Amniotic epithelial cell (primary cell): ENCODE data around the gene IFT88.
"Not testable (repeated sequence)": the region's sequence is repeated elsewhere in the genome, so short reads cannot be mapped to it uniquely, and the experiment has no call there.

Experiments
- DNase-seq: peaks from one replicate; pipeline ENCODE4 v3.0.0-alpha.2; 2010; ENCODE audit warnings: low read depth

IFT88 gene

GRCh38 chr13:20636079-20636478 lies 69.1 kb downstream of the IFT88 start:
- DNase-seq, result no peak

GRCh38 chr13:20637811-20638210 lies 70.9 kb downstream of the IFT88 start:
- no peak for DNase-seq

DNA sequence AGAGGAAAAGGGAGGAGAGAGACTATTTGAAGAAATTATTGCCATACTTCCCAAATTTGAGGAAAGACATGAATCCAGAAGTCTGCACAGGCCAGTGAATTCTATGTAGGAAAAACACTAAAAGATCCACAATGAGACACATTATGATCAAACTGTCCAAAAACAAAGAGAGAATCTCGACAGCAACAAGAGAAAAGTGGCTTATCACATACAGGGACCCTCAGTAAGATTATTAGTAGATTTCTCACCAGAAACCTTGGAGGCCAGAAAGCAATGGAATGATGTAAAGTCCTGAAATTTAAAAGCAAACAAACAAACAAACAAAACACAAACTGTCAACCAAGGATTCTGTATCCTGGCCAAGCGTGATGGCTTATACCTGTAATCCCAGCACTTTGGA lies 80.8 kb downstream of the IFT88 start:
- DNase-seq, result no peak

GRCh38 chr13:20652946-20653345 lies 86.0 kb downstream of the IFT88 start:
- DNase-seq, result no peak

GRCh38 chr13:20654156-20654555 lies 87.2 kb downstream of the IFT88 start:
- DNase-seq, result no peak

- DNase-seq, result no peak
Measured at GRCh38 chr13:20658451-20659040, 91.6 kb downstream of the IFT88 start.

DNA sequence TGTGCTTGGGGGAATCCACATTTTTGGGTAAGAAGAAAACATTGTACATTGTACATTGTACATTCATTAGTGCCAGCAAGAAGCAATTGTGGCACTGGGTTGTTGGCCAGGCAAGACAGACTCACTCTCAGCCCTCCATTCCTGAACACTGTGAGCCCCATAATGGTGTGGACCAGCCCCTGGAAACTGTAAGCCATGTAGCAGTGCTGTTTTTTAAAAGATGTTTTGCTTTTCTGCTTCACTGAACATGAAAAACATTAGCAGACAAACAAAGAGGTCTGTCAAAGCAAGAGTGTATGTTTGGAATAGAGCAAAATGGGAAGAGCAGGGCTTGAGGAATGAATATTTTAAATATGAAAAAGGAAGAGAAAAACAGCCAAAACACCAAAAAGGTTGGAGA lies 97.4 kb downstream of the IFT88 start:
- DNase-seq, result no peak

DNA sequence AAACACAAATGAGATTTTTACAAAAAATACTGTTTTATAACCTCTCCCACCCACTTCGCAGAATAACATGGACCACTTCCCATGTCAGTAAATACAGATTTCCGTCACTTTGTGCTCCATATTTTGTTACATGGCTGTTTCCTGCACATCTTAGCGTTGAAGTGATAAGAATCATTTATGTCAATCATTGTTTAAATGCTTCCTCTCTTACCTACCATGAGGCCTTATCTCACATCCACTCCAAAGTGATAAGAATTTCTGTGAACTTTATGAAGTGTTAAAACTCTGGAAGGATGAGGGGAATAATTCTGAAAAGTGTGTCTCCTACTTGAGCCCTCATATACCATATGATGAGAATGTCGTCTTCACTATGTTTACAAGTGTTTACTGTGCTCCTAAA lies 100.0 kb downstream of the IFT88 start:
- no peak for DNase-seq

- DNase-seq, result no peak
Measured at GRCh38 chr13:20667857-20668437, 101.0 kb downstream of the IFT88 start.

GRCh38 chr13:20669162-20669561 lies 102.2 kb downstream of the IFT88 start:
- DNase-seq, result no peak

DNA sequence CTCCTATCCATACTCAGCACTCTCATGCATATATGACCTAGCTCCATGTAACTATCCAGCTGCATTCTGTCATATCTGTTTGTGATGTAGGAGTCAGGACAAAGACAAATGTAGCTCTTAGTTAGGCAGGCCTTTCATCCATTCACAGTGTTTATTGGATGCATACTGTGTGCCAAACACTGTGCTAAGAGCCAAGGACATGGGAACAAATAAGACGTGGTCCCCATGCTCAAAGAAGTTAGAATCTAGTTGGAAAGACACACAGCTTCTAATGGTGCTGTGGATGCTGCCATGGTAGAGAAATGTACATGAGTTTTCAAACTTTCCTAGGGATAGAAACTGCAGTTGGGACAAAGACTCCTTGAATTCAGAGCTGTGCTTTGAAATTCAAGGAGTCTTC lies 104.8 kb downstream of the IFT88 start:
- no peak for DNase-seq

- peak; percentile 60 for DNase-seq
Measured at GRCh38 chr13:20672772-20673171, 105.8 kb downstream of the IFT88 start.

DNA sequence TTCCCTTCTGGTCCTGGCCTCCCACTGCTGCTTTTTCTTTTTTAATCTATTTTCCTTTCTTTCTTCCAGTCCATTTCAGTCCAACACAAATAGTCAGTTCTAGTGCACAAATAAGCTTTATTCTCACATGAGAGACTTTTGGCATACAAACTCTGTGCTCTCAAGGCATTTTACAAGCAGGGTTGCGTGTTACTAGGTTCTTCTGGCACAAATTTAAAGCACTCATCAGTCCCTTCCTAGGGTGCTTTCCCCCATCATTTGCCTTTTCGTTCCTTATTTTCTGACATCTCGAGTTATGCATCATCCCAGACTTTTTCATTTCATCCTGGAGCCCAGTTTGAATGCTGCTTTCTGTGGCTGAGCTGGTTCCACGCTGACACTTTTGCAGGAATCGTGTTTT lies 106.8 kb downstream of the IFT88 start:
- DNase-seq, result no peak

GRCh38 chr13:20676213-20676612 lies 109.3 kb downstream of the IFT88 start:
- no peak for DNase-seq

DNA sequence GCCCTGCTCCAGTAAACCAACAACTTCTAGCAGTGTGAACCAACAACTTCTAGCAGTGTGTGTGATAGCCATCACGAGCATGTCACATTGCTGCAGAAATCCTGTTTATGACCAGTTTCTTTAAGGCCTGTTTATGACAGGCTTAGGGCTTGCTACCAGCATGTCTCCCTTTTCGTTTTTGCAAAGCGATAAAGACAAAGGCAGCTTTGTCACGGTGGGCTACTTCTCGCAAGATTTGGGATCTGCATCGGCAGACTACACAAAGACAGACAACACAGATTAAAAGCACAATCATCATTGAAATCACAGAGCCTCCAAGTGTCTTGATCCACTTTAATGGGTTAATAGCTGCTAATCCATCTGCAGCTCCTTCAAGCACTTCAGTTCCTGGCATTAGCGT lies 111.6 kb downstream of the IFT88 start:
- not testable (repeated sequence) for DNase-seq

DNA sequence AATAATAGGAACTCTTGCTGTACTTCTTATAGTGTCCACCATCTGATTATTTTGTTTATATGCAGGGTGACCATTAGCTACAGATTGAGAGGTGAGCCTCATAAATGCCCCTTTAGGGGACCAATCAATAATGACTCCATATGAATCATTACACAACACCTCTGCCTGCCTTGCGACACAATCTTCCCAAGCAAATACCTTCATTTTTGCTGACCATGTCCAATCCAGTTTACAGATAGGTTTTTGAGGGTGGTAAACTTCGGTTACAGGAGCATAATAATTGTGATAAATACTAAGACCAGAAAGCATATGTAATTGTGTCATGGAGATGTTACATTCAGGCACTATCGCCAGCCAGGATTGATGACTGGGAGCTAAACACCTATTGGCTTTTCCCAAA lies 112.9 kb downstream of the IFT88 start:
- no peak for DNase-seq

- no peak for DNase-seq
Measured at GRCh38 chr13:20680416-20681080, 113.6 kb downstream of the IFT88 start.

DNA sequence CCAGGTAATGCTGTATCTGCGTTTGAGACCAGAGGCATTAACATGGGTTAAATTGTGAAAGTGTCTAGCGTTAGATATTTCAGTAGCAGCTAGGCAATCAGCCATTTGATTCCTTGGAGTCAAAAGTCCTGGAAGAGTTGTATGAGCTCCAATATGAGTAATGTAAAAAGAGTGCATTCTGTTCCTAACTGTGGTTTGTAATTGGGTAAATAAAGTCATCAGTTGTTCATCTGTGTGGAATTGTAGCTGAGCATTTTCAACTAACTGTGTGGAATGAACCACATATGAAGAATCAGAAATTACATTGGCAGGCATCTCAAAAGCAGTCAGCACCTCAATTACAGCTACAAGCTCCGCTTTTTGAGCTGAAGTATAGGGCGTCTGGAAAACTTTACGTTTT lies 114.5 kb downstream of the IFT88 start:
- peak; percentile 78 for DNase-seq

GRCh38 chr13:20682061-20682460 lies 115.1 kb downstream of the IFT88 start:
- DNase-seq, result no peak

DNA sequence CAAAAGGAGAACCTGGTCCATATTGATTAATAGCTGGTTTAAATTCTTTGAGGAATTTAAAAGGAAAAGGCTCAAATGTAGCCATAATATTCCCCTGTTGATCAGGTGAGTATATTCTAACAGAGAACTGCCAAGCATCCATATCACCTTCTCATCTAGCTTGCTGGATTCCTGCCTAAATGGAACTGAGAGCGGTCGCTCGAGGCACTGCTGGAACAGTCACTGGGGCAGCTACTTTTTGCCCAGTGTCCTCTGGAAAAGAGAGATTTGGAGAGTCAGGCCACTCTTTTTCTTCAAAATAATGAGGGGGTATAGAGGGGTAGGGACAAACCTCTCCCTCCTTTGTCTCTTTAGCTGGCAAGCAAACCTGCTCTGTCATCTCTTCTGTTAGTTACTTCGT lies 117.1 kb downstream of the IFT88 start:
- no peak for DNase-seq

DNA sequence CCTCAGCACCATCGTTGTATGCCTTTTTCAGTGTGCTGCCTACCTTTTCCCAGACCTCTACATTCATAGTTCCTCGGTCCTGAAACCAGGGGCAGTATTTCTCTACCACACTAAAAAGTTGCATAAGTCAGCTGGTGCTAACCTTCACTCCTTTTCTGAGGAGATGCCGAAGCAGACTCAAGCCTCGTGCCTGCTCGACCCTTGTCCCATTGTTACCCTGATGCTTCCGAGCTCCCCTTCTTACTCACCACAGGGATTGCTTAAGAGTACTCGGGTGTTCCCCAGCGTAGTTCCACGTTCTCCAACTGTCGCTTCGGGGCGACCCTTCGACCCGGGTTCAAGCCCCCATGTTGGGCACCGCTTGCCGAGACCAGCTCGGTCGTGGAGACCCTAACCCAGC lies 117.6 kb downstream of the IFT88 start:
- DNase-seq, result peak; percentile 69

DNA sequence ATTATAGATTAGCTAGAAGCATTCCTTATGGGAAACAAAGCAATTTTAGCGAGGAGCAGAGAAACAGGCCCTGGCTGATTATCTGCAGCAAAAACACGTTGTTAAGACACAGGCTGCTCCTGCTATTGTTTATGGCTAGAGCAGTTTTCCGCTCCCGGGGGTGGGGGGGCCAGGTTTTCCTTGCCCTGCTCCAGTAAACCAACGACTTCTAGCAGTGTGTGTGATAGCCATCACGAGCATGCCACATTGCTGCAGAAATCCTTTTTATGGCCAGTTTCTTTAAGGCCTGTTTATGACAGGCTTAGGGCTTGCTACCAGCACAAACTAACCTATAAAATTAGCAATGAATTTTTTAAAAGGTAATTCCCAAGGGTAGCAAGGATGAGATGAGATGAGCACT lies 118.1 kb downstream of the IFT88 start:
- no peak for DNase-seq

DNA sequence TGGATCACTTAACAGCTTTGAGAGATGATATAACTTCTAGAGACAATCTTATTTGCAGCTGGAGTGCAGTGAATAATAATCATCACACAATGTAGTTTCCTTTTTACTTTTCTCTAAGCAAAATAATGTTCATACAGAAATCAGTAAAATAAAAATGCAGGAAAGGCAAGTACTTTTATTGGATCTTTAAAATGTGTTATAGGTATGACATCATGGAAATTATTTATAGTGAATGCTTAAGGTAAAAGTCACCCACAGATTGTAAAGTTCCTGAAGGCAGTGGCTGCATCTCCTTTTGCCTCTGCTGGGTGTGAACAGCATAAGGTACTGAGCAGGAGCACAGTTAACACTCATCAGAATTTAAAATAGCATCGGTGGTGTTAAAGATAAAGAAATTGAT lies 119.2 kb downstream of the IFT88 start:
- no peak for DNase-seq
